OCI-LY7 (cell line): ENCODE measurements around the gene ESYT2. TPM values are rescaled to one million over a fixed set of nuclear protein-coding genes. Genes with fewer than 3 reads are reported as not detected.

Experiments
- BruUV-seq: library from RNA; stranded (reverse); fragments of 400-500 nt; replicated peaks from 2 replicates; lab custom pipeline; 2021; lab: Mats Ljungman, UMichigan
- CTCF ChIA-PET: fragments of 300-600 bp; sonication (Branson Sonifier 250); formaldehyde crosslinking; loops from one replicate; lab custom pipeline; 2022; ENCODE audit warnings: antibody characterized with exemption; ENCODE audit not compliant: unreplicated experiment; lab: Charles Lee
- POLR2A ChIA-PET: fragments of 300-600 bp; sonication (Branson Sonifier 250); formaldehyde crosslinking; loops from one replicate; lab custom pipeline; 2022; ENCODE audit warnings: antibody characterized with exemption; lab: Charles Lee
- DNase-seq: peaks from one replicate; pipeline ENCODE4 v3.0.0-alpha.2; 2015; ENCODE audit warnings: low spot score
- H2AFZ ChIP-seq: fragments of 200-600 bp; sonication (generic), shearing (Covaris generic); 2 replicates; pipeline ENCODE4 v1.6.1; 2014; ENCODE audit warnings: mild to moderate bottlenecking, antibody characterized with exemption, low read length, moderate library complexity
- H3K27ac ChIP-seq: fragments of 200-600 bp; sonication (generic); 2 replicates; pipeline ENCODE4 v1.5.1; 2014; ENCODE audit warnings: mixed run types, low read depth, mild to moderate bottlenecking, moderate library complexity, low read length, inconsistent platforms; ENCODE audit not compliant: poor library complexity, severe bottlenecking
- H3K36me3 ChIP-seq: fragments of 200-600 bp; sonication (generic); 2 replicates; pipeline ENCODE4 v1.6.1; 2014; ENCODE audit warnings: mild to moderate bottlenecking, antibody characterized with exemption, low read length, moderate library complexity, mixed read lengths; ENCODE audit not compliant: insufficient read depth
- H3K4me1 ChIP-seq: fragments of 200-600 bp; sonication (generic); 2 replicates; pipeline ENCODE4 v1.5.1; 2014; ENCODE audit warnings: mild to moderate bottlenecking, low read length; ENCODE audit not compliant: insufficient read depth, poor library complexity, severe bottlenecking
- H3K4me2 ChIP-seq: fragments of 200-600 bp; sonication (generic); 2 replicates; pipeline ENCODE4 v1.6.1; 2014; ENCODE audit warnings: mild to moderate bottlenecking, low read length
- H3K4me3 ChIP-seq: fragments of 200-600 bp; sonication (generic); 2 replicates; pipeline ENCODE4 v1.5.1; 2014; ENCODE audit warnings: mild to moderate bottlenecking, low read depth, low read length; ENCODE audit not compliant: poor library complexity, severe bottlenecking
- H3K79me2 ChIP-seq: fragments of 200-600 bp; sonication (generic); 2 replicates; pipeline ENCODE4 v1.6.1; 2016; ENCODE audit warnings: low read depth, mild to moderate bottlenecking, low read length, moderate library complexity, mixed read lengths; ENCODE audit not compliant: insufficient read depth
- H3K9me2 ChIP-seq: fragments of 200-600 bp; sonication (generic); 2 replicates; pipeline ENCODE4 v1.6.1; 2016; ENCODE audit warnings: mild to moderate bottlenecking, low read length, mixed read lengths; ENCODE audit not compliant: insufficient read depth
- H3K9me3 ChIP-seq: fragments of 200-600 bp; sonication (generic); 2 replicates; pipeline ENCODE4 v1.6.1; 2014; ENCODE audit warnings: mild to moderate bottlenecking, mixed run types, low read length, mixed read lengths
- H4K20me1 ChIP-seq: fragments of 200-600 bp; sonication (generic); 2 replicates; pipeline ENCODE4 v1.6.1; 2014; ENCODE audit warnings: mild to moderate bottlenecking, antibody characterized with exemption, low read length, moderate library complexity, mixed read lengths; ENCODE audit not compliant: insufficient read depth
- EZH2phosphoT487 ChIP-seq: fragments of 200-600 bp; sonication (generic); IDR thresholded peaks from 2 replicates; pipeline ENCODE4 v1.6.1; 2018; ENCODE audit warnings: low read depth, borderline replicate concordance, mild to moderate bottlenecking, mixed run types, antibody characterized with exemption, low read length, moderate library complexity, mixed read lengths
- intact Hi-C: fragments of 100-400 bp; cut with micrococcal nuclease; formaldehyde crosslinking; loops from one replicate; pipeline ENCODE4 v1.10.0; 2022; ENCODE audit not compliant: unreplicated experiment
- total RNA-seq, 2 experiments: library from RNA; depleted of rRNA in 1 of 2; stranded (reverse); fragments of >200 nt in 1 of 2; shearing (Covaris generic) in 1 of 2; gene quantifications; 2 replicates each; pipeline ENCODE4 v1.2.3, GENCODE V29; 2014 to 2022
- TF ChIP-seq, protein P1 (sequence below): fragments of 200-600 bp; sonication (generic); conservative IDR thresholded peaks from 2 replicates; pipeline ENCODE4 v1.5.1; 2014; ENCODE audit warnings: mild to moderate bottlenecking, antibody characterized with exemption, low read length, moderate library complexity, mixed read lengths

ESYT2 gene
- total RNA-seq, 2 experiments from 2014 or later: 24.2 to 33.7 TPM

DNA sequence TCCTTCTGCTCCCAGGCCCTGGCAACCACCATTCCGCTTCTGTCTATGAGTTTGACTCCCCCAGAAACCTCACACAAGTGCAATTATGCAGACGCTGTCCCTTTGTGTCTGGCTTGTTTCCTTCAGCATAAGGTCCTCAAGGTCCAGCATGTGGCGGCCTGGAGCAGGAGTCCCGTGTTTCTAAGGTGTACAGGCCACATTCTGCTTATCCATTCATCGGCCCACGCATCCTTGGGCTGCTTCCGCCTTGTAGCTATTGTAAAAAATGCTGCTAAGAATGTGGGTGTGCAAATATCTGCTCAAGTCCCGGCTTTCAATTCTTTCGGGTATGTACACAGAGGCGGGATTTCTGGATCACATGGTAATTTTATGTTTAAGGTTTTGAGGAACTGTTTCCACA lies 38.2 kb downstream of the ESYT2 start:
- CTCF ChIA-PET: no interaction called here
- DNase-seq: no peak
- intact Hi-C loops: no loop called here
- H4K20me1 ChIP-seq: no peaks in the 10 kb centered on the region
- H2AFZ ChIP-seq: no peak overlapping the region
- POLR2A ChIA-PET: interaction anchor here (0.5 kb wide), 1 partner anchor 109 kb away, joined by 3 read pairs; no protein-coding TSS in a partner anchor
- no TSS peak for BruUV-seq
- H3K36me3 ChIP-seq: peaks cover 13% of the 10 kb centered on the region; the same call in 1 of the 2 replicates
- H3K4me3 ChIP-seq: no peak overlapping the region
- H3K9me2 ChIP-seq: no peaks in the 10 kb centered on the region
- no peaks in the 10 kb centered on the region for H3K79me2 ChIP-seq
- TF ChIP-seq EZH2phosphoT487: no peak
- TF ChIP-seq, protein P1, sequence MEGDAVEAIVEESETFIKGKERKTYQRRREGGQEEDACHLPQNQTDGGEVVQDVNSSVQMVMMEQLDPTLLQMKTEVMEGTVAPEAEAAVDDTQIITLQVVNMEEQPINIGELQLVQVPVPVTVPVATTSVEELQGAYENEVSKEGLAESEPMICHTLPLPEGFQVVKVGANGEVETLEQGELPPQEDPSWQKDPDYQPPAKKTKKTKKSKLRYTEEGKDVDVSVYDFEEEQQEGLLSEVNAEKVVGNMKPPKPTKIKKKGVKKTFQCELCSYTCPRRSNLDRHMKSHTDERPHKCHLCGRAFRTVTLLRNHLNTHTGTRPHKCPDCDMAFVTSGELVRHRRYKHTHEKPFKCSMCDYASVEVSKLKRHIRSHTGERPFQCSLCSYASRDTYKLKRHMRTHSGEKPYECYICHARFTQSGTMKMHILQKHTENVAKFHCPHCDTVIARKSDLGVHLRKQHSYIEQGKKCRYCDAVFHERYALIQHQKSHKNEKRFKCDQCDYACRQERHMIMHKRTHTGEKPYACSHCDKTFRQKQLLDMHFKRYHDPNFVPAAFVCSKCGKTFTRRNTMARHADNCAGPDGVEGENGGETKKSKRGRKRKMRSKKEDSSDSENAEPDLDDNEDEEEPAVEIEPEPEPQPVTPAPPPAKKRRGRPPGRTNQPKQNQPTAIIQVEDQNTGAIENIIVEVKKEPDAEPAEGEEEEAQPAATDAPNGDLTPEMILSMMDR: no peak
- H3K4me2 ChIP-seq: no peak overlapping the region
- H3K27ac ChIP-seq: no peak overlapping the region
- H3K4me1 ChIP-seq: no peaks in the 10 kb centered on the region
- H3K9me3 ChIP-seq: no peaks in the 10 kb centered on the region

DNA sequence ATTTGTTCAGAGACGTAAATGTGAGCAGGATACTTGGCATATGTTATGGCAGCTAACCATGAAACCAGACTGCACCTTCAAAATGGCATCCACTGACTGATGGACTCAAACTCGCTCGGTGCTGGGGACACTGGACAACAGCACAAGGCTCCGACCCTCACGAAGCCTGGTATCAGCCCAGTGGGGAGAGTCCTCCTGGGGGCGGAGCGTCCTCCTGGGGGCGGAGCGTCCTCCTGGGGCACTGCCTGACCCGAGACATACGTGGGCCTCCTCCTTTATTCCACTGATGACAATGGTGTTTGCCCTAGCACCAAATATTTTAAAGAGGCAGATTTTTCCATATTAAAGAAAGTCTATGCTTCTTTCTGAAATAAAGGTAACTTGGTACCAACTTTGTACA lies 39.5 kb downstream of the ESYT2 start:
- BruUV-seq: no TSS peak
- H3K4me2 ChIP-seq: no peak overlapping the region
- no peak overlapping the region for H3K4me3 ChIP-seq
- ChIA-PET POLR2A (no interaction called here), CTCF (no interaction called here)
- no peaks in the 10 kb centered on the region for H3K79me2 ChIP-seq
- H3K36me3 ChIP-seq: peaks cover 3% of the 10 kb centered on the region; the same call in 1 of the 2 replicates
- H3K9me3 ChIP-seq: no peaks in the 10 kb centered on the region
- H3K4me1 ChIP-seq: no peaks in the 10 kb centered on the region
- intact Hi-C loops: no loop called here
- TF ChIP-seq, protein P1: no peak
- TF ChIP-seq EZH2phosphoT487: no peak
- H4K20me1 ChIP-seq: no peaks in the 10 kb centered on the region
- no peak for DNase-seq
- no peak overlapping the region for H2AFZ ChIP-seq
- no peak overlapping the region for H3K27ac ChIP-seq
- H3K9me2 ChIP-seq: no peaks in the 10 kb centered on the region

DNA sequence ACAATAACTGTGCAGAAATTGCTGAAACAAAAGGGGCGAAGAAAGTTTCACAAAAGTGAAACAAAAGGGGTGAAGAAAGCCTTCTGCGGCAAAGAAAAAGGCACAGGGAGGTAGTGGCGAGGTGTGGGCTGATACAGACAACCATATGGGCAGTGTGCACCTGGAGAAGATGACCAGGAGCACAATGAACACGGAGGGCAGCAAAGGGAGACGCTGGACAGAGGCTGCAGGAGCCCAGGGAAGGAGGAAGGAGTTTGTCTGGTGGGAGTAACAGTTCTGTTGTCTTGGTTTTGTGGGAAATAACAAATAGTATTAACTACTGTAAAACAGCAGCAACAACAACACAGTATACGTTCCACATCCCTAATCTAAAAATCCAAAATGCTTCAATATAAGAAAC lies 42.4 kb downstream of the ESYT2 start:
- no peaks in the 10 kb centered on the region; the same call in 1 of the 2 replicates for H3K9me3 ChIP-seq

More for the DNA sequence above, 42.4 kb downstream of the ESYT2 start:
- H3K36me3 ChIP-seq: peaks cover 17% of the 10 kb centered on the region
- no peak overlapping the region for H3K27ac ChIP-seq
- no peak overlapping the region for H3K4me2 ChIP-seq
- no peaks in the 10 kb centered on the region for H3K79me2 ChIP-seq
- POLR2A ChIA-PET: interaction anchor here (0.7 kb wide), 1 partner anchor 1819 kb away, joined by 3 read pairs; no protein-coding TSS in a partner anchor
- H3K4me3 ChIP-seq: no peak overlapping the region
- no peak for TF ChIP-seq EZH2phosphoT487
- TF ChIP-seq, protein P1: no peak
- no peaks in the 10 kb centered on the region for H3K4me1 ChIP-seq
- intact Hi-C loops: no loop called here
- no peaks in the 10 kb centered on the region for H3K9me2 ChIP-seq
- no peak for DNase-seq
- H4K20me1 ChIP-seq: no peaks in the 10 kb centered on the region
- CTCF ChIA-PET: no interaction called here
- H2AFZ ChIP-seq: no peak overlapping the region
- BruUV-seq: no TSS peak
